ENCODE data around the gene ZFP91.
A peak's percentile ranks its signal among the peaks of the same experiment; 100 is the strongest.

Gene ZFP91

DNA sequence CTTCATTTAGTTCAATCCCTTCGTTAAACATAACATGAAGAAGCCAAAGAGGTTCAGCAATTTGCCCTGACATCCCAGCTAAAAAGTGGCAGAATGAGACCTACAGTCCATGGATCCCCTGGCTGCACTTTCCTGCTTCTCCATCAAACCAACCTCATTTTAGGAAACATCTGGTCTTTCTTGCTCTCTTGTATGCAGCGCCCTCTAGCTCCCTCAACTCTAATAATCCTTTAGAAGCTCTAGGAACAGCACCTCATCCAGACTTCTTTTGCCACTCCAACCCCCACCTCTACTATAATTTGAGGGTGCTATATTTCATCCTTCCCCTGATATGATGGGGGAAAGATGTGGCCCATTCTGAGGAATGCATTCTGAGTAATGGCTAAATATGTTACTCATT, 51.0 kb downstream of the ZFP91 start:
- TF ChIP-seq, protein P1, sequence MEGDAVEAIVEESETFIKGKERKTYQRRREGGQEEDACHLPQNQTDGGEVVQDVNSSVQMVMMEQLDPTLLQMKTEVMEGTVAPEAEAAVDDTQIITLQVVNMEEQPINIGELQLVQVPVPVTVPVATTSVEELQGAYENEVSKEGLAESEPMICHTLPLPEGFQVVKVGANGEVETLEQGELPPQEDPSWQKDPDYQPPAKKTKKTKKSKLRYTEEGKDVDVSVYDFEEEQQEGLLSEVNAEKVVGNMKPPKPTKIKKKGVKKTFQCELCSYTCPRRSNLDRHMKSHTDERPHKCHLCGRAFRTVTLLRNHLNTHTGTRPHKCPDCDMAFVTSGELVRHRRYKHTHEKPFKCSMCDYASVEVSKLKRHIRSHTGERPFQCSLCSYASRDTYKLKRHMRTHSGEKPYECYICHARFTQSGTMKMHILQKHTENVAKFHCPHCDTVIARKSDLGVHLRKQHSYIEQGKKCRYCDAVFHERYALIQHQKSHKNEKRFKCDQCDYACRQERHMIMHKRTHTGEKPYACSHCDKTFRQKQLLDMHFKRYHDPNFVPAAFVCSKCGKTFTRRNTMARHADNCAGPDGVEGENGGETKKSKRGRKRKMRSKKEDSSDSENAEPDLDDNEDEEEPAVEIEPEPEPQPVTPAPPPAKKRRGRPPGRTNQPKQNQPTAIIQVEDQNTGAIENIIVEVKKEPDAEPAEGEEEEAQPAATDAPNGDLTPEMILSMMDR (IDR thresholded peaks at IDR 0.05; ENCODE audit: low read depth, low read length): peak; percentile 58
- no peak overlapping the region for H3K4me3 ChIP-seq (ENCODE audit: low read depth, low read length)

DNA sequence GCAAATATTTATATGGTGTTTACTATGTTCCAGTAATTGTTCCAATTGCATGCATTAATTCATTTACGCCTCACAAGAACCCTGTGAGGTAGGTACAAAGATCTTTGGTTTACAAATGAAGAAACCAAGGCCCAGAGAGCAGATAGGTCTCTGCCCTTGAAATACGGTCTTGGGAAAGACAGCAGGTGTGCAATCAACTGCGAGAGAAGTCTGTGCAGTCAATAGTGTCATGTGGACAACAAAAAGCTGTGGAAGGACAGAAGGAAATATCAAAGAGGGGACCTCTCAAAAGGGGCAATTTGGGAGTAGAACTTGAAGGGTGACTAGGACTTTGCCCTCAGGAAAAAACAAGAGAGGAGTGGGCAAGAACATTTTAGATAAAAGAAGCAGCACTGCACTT, 52.5 kb downstream of the ZFP91 start:
- H3K4me3 ChIP-seq (ENCODE audit: low read depth, low read length): no peak overlapping the region
- TF ChIP-seq, protein P1 (IDR thresholded peaks at IDR 0.05; ENCODE audit: low read depth, low read length): no peak

DNA sequence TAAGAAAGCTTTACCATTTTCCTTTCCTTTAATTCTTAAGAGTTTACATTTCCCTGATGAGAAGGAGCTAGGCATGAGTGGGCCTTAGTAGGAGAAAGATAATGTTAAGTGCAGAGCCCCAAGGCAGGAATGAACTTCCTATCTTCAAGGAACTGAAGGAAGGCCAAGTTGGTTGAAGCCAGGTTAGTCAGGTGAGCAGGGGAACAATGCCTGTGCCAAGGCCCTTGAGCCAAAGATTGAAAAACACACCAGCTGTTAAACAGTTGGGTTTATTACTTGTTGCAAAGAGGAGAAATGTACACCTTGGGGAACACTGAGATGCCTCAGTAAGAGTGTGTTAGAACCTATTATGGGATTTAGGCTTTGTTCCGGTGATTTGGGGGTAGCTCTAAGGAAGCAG, 53.6 kb downstream of the ZFP91 start:
- no peak overlapping the region for H3K4me3 ChIP-seq (ENCODE audit: low read depth, low read length)
- TF ChIP-seq, protein P1 (IDR thresholded peaks at IDR 0.05; ENCODE audit: low read depth, low read length): no peak

DNA sequence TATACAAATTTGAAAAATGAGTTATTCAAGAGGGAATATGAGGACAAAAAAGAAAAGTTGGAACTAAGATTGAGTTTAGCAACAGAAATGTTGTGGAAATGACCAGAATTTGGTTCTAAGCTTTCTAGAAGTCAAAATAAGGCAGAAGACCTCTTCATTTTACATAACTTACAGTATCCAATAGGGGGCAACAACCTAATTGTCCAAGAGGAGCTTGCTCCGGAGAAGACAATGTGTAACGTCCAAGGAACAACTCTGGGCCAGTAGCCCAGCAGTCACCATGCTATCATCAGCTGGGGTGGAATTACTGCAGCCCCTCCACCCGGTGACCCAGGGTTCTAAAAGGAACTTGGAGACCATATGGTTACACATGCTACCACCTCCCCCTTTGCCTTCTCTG, 57.7 kb downstream of the ZFP91 start:
- TF ChIP-seq, protein P1 (IDR thresholded peaks at IDR 0.05; ENCODE audit: low read depth, low read length): no peak
- H3K4me3 ChIP-seq (ENCODE audit: low read depth, low read length): no peak overlapping the region

DNA sequence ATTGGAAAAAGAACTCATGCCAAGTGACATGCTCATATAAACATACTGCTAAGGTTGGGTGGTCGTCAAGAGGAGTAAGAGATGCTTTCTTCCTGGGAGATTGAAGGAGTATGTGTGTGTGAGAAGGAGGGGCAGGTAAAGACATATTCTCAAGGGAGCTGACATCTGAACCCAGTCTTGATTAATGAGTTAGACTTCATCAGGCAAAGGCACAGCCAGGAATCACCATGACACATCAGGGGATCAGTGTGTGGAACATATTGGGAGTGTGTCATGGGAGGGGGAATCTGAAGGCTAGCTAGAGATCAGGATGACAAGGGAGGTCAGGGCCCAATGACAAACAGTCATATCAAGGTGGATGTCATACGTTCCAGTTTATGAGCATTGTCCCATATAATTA, 58.5 kb downstream of the ZFP91 start:
- TF ChIP-seq, protein P1 (IDR thresholded peaks at IDR 0.05; ENCODE audit: low read depth, low read length): no peak
- no peak overlapping the region for H3K4me3 ChIP-seq (ENCODE audit: low read depth, low read length)

DNA sequence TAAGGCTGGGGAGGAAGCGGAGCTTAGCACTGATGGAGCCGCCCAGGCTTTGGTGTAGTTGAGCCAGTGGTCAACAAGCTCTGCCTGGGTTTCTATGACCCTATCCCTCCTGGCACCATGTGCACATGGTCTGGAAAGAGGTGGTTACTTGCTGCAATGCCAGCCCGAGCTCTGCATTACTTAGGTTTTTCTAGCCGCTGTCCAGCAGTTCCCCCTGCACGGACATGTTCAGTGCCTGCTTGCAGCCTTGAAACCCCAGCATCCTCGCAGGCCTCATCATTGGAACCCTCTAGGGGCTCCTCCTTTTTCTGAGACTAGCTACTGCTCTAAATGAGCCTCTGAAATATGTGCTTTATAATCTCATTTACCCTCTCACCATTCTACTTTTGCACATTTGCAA, 60.2 kb downstream of the ZFP91 start:
- H3K4me3 ChIP-seq (ENCODE audit: low read depth, low read length): no peak overlapping the region
- TF ChIP-seq, protein P1 (IDR thresholded peaks at IDR 0.05; ENCODE audit: low read depth, low read length): no peak

DNA sequence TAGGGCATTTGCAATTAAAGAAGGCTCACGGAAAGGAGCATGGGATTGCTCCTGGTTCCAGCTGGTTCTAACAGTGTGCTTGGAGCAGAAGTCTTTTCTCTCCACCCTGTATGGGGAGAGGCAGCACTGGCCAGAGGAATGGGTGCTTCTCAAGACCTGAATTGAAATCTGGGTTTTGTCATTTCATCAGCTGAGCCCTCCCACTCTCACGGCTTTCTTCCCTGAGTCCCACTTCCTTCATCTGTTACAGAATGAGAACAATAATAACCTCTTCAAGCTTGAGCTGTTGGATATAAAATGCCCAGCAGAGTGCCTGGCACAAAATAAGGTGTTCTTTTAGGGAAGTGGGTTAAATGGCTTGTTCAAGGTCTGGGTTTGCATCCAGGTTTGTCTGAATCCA, 60.8 kb downstream of the ZFP91 start:
- TF ChIP-seq, protein P1 (IDR thresholded peaks at IDR 0.05; ENCODE audit: low read depth, low read length): no peak
- H3K4me3 ChIP-seq (ENCODE audit: low read depth, low read length): no peak overlapping the region
